ENCODE data around the gene CHN2. TPM values are rescaled to one million over a fixed set of nuclear protein-coding genes. Genes with fewer than 3 reads are reported as not detected.

The CHN2 gene
- total RNA-seq, 6 donors from 2014 or later, result 6.2 to 13.7 (median 11.2) TPM

- ATAC-seq (ENCODE audit: low FRiP score in 2 of 2), result no peak
- WGBS, 2 donors, result 76 to 82% methylated on average over 3 of the region's 3 CpGs
These were observed 2.5 kb downstream of the CHN2 start for GRCh38 chr7:29196971-29197595.

GRCh38 chr7:29197916-29198315 is 3.3 kb downstream of the CHN2 start:
- Histone ChIP-seq H3K27ac (no peak overlapping the region), H3K4me1 (peaks cover 7 to 19% (median 16%) of the 10 kb centered on the region in 4 donors), H3K27me3 (peaks cover 0 to 4% (median 0%) of the 10 kb centered on the region in 4 donors), H3K9me3 (no peaks in the 10 kb centered on the region), H3K36me3 (no peaks in the 10 kb centered on the region), H3K4me3 (no peak overlapping the region)
- TF ChIP-seq CTCF (IDR thresholded peaks at IDR 0.05), result no peak
- no peak for TF ChIP-seq EP300 (IDR thresholded peaks at IDR 0.05)
- TF ChIP-seq POLR2A (IDR thresholded peaks at IDR 0.05), result no peak
- no peak for TF ChIP-seq POLR2AphosphoS5 (IDR thresholded peaks at IDR 0.05)
- 93 to 98% methylated on average over 3 of the region's 3 CpGs for WGBS, 2 donors
- ATAC-seq (ENCODE audit: low FRiP score in 2 of 2) (no peak), DNase-seq (no peak)

More at GRCh38 chr7:29196971-29197595, 2.5 kb downstream of the CHN2 start:
- TF ChIP-seq POLR2A (IDR thresholded peaks at IDR 0.05) (no peak), EP300 (IDR thresholded peaks at IDR 0.05) (no peak), POLR2AphosphoS5 (IDR thresholded peaks at IDR 0.05) (no peak), CTCF (IDR thresholded peaks at IDR 0.05) (no peak)
- no peak for DNase-seq
- peaks cover 0 to 4% (median 0%) of the 10 kb centered on the region in 4 donors for H3K27me3 ChIP-seq
- H3K27ac ChIP-seq, result no peak overlapping the region
- no peak overlapping the region for H3K4me3 ChIP-seq
- H3K36me3 ChIP-seq, result no peaks in the 10 kb centered on the region
- peaks cover 7 to 19% (median 16%) of the 10 kb centered on the region in 4 donors for H3K4me1 ChIP-seq
- no peaks in the 10 kb centered on the region for H3K9me3 ChIP-seq

- ATAC-seq (ENCODE audit: low FRiP score in 2 of 2), result no peak
- 90 to 92% methylated on average over 3 of the region's 3 CpGs for WGBS, 2 donors
These were observed 5.2 kb downstream of the CHN2 start for GRCh38 chr7:29199776-29200175.

GRCh38 chr7:29202651-29203069 is 8.1 kb downstream of the CHN2 start:
- no peaks in the 10 kb centered on the region for H3K9me3 ChIP-seq
- no peak for TF ChIP-seq POLR2A (IDR thresholded peaks at IDR 0.05)
- TF ChIP-seq POLR2AphosphoS5 (IDR thresholded peaks at IDR 0.05), result peak in 1 of 2 donors; percentile 15
- no peaks in the 10 kb centered on the region for H3K36me3 ChIP-seq
- H3K27ac ChIP-seq, result no peak overlapping the region
- H3K4me3 ChIP-seq, result no peak overlapping the region
- H3K4me1 ChIP-seq, result no peaks in the 10 kb centered on the region
- DNase-seq, result peak in 1 of 2 donors; percentile 60
- ATAC-seq (ENCODE audit: low FRiP score in 2 of 2), result peak; percentile 59 to 86
- WGBS, 2 donors, result 80 to 81% methylated on average over 5 of the region's 5 CpGs
- no peaks in the 10 kb centered on the region for H3K27me3 ChIP-seq

More at GRCh38 chr7:29199776-29200175, 5.2 kb downstream of the CHN2 start:
- H3K27me3 ChIP-seq, result no peaks in the 10 kb centered on the region
- no peaks in the 10 kb centered on the region for H3K9me3 ChIP-seq
- no peaks in the 10 kb centered on the region for H3K36me3 ChIP-seq
- no peak overlapping the region for H3K27ac ChIP-seq
- DNase-seq, result peak in 1 of 2 donors; percentile 24
- H3K4me3 ChIP-seq, result no peak overlapping the region
- H3K4me1 ChIP-seq, result peaks cover 0 to 8% (median 7%) of the 10 kb centered on the region in 4 donors
- TF ChIP-seq EP300 (IDR thresholded peaks at IDR 0.05), result no peak
- no peak for TF ChIP-seq POLR2A (IDR thresholded peaks at IDR 0.05)
- no peak for TF ChIP-seq CTCF (IDR thresholded peaks at IDR 0.05)
- no peak for TF ChIP-seq POLR2AphosphoS5 (IDR thresholded peaks at IDR 0.05)

- Histone ChIP-seq H3K27me3 (no peaks in the 10 kb centered on the region), H3K4me3 (no peak overlapping the region), H3K9me3 (no peaks in the 10 kb centered on the region), H3K36me3 (no peaks in the 10 kb centered on the region), H3K27ac (no peak overlapping the region), H3K4me1 (no peaks in the 10 kb centered on the region)
- no peak for ATAC-seq (ENCODE audit: low FRiP score in 2 of 2)
- 84% methylated on average over 6 of the region's 6 CpGs for WGBS, 2 donors
- no peak for TF ChIP-seq EP300 (IDR thresholded peaks at IDR 0.05)
- no peak for TF ChIP-seq POLR2A (IDR thresholded peaks at IDR 0.05)
- TF ChIP-seq CTCF (IDR thresholded peaks at IDR 0.05), result no peak
- no peak for TF ChIP-seq POLR2AphosphoS5 (IDR thresholded peaks at IDR 0.05)
- DNase-seq, result no peak
These were observed 10.1 kb downstream of the CHN2 start for GRCh38 chr7:29204491-29205272.

Data from upper lobe of left lung (tissue), 6 donors.